ENCODE results near the gene CD96. TPM values are rescaled to one million over a fixed set of nuclear protein-coding genes. Genes with fewer than 3 reads are reported as not detected.

Gene CD96
- total RNA-seq, 4 donors from 2014 or later: under 0.01 to 3.3 (median 0.64) TPM

DNA sequence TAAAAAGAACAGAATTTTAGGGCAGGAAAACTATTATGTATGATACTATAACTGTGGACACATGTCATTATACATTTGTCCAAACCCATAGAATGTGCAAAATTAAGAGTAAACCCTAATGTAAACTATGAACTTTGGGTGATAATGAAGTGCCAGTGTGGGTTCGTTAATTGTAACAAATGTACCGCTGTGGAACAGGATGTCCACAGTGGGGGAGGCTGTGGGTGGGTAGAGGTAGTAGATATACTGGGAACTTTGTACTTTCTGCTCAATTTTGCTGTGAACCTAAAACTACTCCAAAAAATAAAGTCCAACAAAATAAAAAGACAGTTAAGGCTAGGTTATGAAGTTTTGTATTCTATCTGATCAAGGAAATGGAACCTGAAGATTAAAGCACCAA is 24.8 kb downstream of the CD96 start:
- whole genome bisulfite sequencing, 2 donors: 60 to 73% methylated on average over 2 of the region's 2 CpGs
- Histone ChIP-seq H3K27ac (no peak overlapping the region), H3K9me3 (no peaks in the 10 kb centered on the region), H3K36me3 (no peaks in the 10 kb centered on the region), H3K4me3 (no peak overlapping the region), H3K4me1 (no peaks in the 10 kb centered on the region), H3K27me3 (no peaks in the 10 kb centered on the region)
- no peak for TF ChIP-seq POLR2A (IDR thresholded peaks at IDR 0.05)
- TF ChIP-seq EP300 (IDR thresholded peaks at IDR 0.05): no peak
- TF ChIP-seq, protein P1, sequence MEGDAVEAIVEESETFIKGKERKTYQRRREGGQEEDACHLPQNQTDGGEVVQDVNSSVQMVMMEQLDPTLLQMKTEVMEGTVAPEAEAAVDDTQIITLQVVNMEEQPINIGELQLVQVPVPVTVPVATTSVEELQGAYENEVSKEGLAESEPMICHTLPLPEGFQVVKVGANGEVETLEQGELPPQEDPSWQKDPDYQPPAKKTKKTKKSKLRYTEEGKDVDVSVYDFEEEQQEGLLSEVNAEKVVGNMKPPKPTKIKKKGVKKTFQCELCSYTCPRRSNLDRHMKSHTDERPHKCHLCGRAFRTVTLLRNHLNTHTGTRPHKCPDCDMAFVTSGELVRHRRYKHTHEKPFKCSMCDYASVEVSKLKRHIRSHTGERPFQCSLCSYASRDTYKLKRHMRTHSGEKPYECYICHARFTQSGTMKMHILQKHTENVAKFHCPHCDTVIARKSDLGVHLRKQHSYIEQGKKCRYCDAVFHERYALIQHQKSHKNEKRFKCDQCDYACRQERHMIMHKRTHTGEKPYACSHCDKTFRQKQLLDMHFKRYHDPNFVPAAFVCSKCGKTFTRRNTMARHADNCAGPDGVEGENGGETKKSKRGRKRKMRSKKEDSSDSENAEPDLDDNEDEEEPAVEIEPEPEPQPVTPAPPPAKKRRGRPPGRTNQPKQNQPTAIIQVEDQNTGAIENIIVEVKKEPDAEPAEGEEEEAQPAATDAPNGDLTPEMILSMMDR (IDR thresholded peaks at IDR 0.05): no peak
- DNase-seq (ENCODE audit: low spot score in 2 of 2): no peak

DNA sequence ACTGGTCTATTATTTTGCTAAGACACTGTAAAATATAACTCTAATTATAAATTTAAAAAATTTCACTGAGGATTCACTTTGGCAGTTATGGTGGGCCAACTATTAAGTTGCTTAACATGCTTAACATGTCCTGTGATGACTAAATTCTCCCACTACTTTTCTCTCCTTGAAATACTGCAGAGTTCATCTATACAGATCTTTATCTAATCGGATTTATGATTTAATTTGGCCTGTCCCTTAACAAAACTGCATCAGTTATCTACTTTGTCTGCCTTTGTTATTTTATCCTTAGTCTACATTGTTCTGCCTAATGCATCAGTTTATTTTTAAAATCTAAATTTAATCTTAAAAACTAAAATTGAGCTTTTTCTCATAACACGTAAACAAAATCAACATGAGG is 26.4 kb downstream of the CD96 start:
- no peak overlapping the region for H3K4me3 ChIP-seq
- no peak overlapping the region for H3K27ac ChIP-seq
- DNase-seq (ENCODE audit: low spot score in 2 of 2): no peak
- TF ChIP-seq, protein P1 (IDR thresholded peaks at IDR 0.05): no peak
- TF ChIP-seq POLR2A (IDR thresholded peaks at IDR 0.05) (no peak), EP300 (IDR thresholded peaks at IDR 0.05) (no peak)
- no peaks in the 10 kb centered on the region for H3K36me3 ChIP-seq
- no peaks in the 10 kb centered on the region for H3K9me3 ChIP-seq
- H3K27me3 ChIP-seq: no peaks in the 10 kb centered on the region
- H3K4me1 ChIP-seq: no peaks in the 10 kb centered on the region
- 78 to 84% methylated on average over 2 of the region's 2 CpGs for WGBS, 2 donors

DNA sequence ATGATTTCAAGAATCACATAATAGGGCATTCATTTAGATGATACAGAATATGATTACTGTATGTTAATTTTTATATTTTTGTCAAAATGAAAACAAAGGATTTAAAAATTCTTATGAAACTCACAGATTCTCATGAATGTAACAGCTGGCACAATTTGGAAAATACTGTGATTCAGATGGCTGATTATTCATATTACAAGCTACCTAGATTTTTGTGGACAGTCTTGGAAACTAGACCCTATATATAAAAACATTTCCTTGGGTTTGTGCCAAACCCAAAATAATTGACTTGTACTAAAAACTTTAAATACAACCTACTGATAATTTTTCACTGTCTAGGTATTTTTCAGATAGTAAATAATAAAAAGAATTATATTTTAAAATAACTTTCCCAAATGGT is 26.9 kb downstream of the CD96 start:
- Histone ChIP-seq H3K27ac (no peak overlapping the region), H3K4me1 (no peaks in the 10 kb centered on the region), H3K36me3 (no peaks in the 10 kb centered on the region), H3K9me3 (no peaks in the 10 kb centered on the region), H3K4me3 (no peak overlapping the region), H3K27me3 (no peaks in the 10 kb centered on the region)
- no peak for DNase-seq (ENCODE audit: low spot score in 2 of 2)
- TF ChIP-seq, protein P1 (IDR thresholded peaks at IDR 0.05): no peak
- TF ChIP-seq POLR2A (IDR thresholded peaks at IDR 0.05) (no peak), EP300 (IDR thresholded peaks at IDR 0.05) (no peak)

DNA sequence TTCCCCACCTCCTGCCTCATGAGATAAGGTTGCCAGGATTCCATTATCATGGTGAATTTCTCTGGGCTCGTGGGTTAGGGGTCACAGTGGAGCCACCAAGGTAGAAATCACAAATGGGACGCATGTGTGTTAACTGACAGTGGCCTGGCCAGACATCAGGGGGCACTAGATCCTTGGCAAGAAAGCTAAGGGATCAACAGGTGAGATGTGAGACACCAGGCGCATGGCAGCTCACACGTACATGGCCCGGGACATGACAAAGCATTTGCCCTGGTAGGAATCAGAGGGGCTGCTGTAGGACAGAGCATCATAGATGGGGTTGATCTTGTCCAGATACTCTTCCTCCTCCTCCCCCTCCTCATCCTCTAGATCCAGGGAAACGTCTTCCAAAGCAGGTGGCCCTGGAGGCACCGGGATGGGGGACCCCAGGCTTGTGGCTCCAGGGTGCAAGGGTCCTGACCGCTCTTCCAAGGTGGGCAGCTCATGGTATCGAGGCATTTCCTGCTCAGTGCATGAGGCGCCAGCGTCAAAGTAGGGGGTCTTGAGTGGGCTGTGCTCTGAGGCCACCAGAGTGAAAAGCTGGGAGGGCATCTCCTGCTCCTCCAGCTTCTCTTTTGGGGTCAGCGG is 28.5 kb downstream of the CD96 start:
- Histone ChIP-seq H3K36me3 (no peaks in the 10 kb centered on the region), H3K4me1 (no peaks in the 10 kb centered on the region), H3K27ac (no peak overlapping the region), H3K27me3 (no peaks in the 10 kb centered on the region), H3K9me3 (no peaks in the 10 kb centered on the region), H3K4me3 (no peak overlapping the region)
- no peak for DNase-seq (ENCODE audit: low spot score in 2 of 2)
- 91 to 92% methylated on average over 12 of the region's 12 CpGs for WGBS, 2 donors
- TF ChIP-seq EP300 (IDR thresholded peaks at IDR 0.05): no peak
- TF ChIP-seq, protein P1 (IDR thresholded peaks at IDR 0.05): no peak

DNA sequence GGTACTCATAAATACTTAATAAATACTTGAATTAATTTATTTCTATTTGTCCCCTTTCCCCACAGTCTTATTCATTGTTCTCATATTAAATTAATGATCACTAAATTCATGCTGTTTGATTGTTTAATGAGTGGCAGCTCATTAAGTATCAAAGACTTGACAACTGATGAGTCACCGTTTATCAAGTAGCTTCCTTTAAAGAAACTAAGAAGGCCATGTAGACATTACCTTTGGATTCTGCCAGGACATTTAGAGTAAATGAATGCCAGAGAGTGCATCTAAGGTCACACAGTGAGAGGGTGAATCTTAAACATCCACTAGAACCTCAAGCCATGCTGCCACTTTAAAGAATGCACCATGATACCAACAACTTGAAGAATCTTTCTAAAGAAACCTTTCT is 29.3 kb downstream of the CD96 start:
- Histone ChIP-seq H3K27me3 (no peaks in the 10 kb centered on the region), H3K36me3 (no peaks in the 10 kb centered on the region), H3K4me3 (no peak overlapping the region), H3K9me3 (no peaks in the 10 kb centered on the region), H3K27ac (no peak overlapping the region), H3K4me1 (no peaks in the 10 kb centered on the region)
- TF ChIP-seq, protein P1 (IDR thresholded peaks at IDR 0.05): no peak
- TF ChIP-seq EP300 (IDR thresholded peaks at IDR 0.05): no peak
- TF ChIP-seq POLR2A (IDR thresholded peaks at IDR 0.05): no peak
- 89 to 92% methylated on average over 1 of the region's 1 CpG for WGBS, 2 donors
- DNase-seq (ENCODE audit: low spot score in 2 of 2): no peak

Data from tibial nerve (tissue), 4 donors.